Measurements from ENCODE around the gene ZNF688. TPM values are rescaled to one million over a fixed set of nuclear protein-coding genes. Genes with fewer than 3 reads are reported as not detected.

Gene ZNF688
- total and polyA plus RNA-seq, 2 of the 13 experiments (the other 11 are each of a cell fraction or from before 2014, with no cell fraction given): 2.4 to 5.4 TPM

DNA sequence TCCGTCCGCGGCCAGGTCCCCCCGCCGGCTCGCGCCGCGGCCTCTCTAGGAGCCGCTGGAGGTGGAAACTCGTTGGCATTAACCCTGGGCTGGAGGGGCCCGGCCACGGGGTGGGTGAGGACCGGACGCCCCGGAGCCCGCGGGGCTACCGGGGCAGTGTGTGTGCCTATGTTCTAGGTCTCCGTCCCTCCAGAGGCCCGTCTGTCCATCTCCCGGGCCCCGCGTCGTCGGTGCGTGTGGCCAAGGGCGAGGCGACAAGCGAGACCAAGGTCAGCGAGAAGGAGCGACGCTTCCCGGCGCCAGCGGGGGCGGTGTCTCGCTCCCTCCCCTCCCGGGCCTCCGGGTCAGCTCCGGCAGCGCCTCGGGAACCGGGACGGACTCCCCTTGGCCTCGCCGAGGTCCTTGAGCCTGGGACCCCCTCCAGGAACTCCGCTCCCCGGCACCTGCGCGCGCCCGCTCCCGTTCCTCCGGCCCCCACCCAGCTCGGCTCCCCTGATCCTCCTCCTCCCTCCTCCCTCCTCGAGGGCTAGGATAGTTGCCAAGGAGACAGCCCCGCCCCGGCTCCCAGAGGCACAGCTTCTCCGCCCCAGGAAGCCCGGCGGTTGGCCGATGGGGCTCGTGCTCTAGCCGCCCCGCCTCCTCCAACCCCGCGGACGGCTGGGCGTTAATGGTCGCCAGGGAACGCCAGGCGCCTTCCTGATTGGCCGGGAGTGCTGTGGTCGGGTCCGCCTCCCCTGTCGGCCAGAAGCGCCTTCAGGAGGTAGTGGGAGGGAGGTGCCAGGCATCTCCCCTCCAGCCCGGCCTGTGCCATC, 44.5 kb downstream of the ZNF688 start (continued):
- TF ChIP-seq ZC3H4 (CRISPR knock-in tag; IDR thresholded peaks at IDR 0.05; ENCODE audit: borderline replicate concordance) (0 out of 2 replicates have a peak, but pooled peaks have one; percentile 12), HMG20B (CRISPR knock-in tag; conservative IDR thresholded peaks at IDR 0.05) (0 out of 2 replicates have a peak, but pooled peaks have one; percentile 20), CEBPG (CRISPR knock-in tag; IDR thresholded peaks at IDR 0.05) (no peak), TBX2 (CRISPR knock-in tag; IDR thresholded peaks at IDR 0.05; ENCODE audit: borderline replicate concordance) (peak; percentile 48; the same call in 1 of the 2 replicates), ZNF335 (CRISPR knock-in tag; IDR thresholded peaks at IDR 0.05) (no peak), ZSCAN12 (CRISPR knock-in tag; IDR thresholded peaks at IDR 0.05) (no peak; the same call in 1 of the 2 replicates), HDAC2 (CRISPR knock-in tag; IDR thresholded peaks at IDR 0.05) (peak; percentile 16; the same call in 1 of the 2 replicates), MLX (CRISPR knock-in tag; IDR thresholded peaks at IDR 0.05) (no peak; the same call in 1 of the 2 replicates), FOXO1 (CRISPR knock-in tag; IDR thresholded peaks at IDR 0.05) (peak; percentile 15; the same call in 1 of the 2 replicates), ZSCAN20 (CRISPR knock-in tag; IDR thresholded peaks at IDR 0.05; ENCODE audit: borderline replicate concordance) (0 out of 2 replicates have a peak, but pooled peaks have one; percentile 45), TAF1 (CRISPR knock-in tag; IDR thresholded peaks at IDR 0.05) (peak; percentile 71), ZNF878 (CRISPR knock-in tag; IDR thresholded peaks at IDR 0.05) (no peak), YY1 (IDR thresholded peaks at IDR 0.05; ENCODE audit: insufficient read depth, insufficient replicate concordance, low read depth, low read length) (peak; percentile 81), ZNF354B (CRISPR knock-in tag; IDR thresholded peaks at IDR 0.05) (no peak), MIXL1 (CRISPR knock-in tag; IDR thresholded peaks at IDR 0.05) (peak; percentile 53; the same call in 1 of the 2 replicates), ZNF607 (CRISPR knock-in tag; IDR thresholded peaks at IDR 0.05; ENCODE audit: borderline replicate concordance) (peak; percentile 83; the same call in 1 of the 2 replicates), HNF4G (IDR thresholded peaks at IDR 0.05; ENCODE audit: borderline replicate concordance, low read depth, low read length) (no peak), HNF4G (CRISPR knock-in tag; IDR thresholded peaks at IDR 0.05; ENCODE audit: borderline replicate concordance, low read depth) (peak; percentile 5; the same call in 1 of the 2 replicates), ZNF792 (CRISPR knock-in tag; IDR thresholded peaks at IDR 0.05) (peak; percentile 46; the same call in 1 of the 2 replicates), ZNF670 (CRISPR knock-in tag; IDR thresholded peaks at IDR 0.05; ENCODE audit: borderline replicate concordance) (no peak), ZNF326 (CRISPR knock-in tag; IDR thresholded peaks at IDR 0.05; ENCODE audit: borderline replicate concordance) (no peak; the same call in 1 of the 2 replicates), ZNF776 (CRISPR knock-in tag; IDR thresholded peaks at IDR 0.05) (no peak; the same call in 1 of the 2 replicates), ZNF839 (CRISPR knock-in tag; IDR thresholded peaks at IDR 0.05; ENCODE audit: borderline replicate concordance) (0 out of 2 replicates have a peak, but pooled peaks have one; percentile 70), PHF21A (CRISPR knock-in tag; IDR thresholded peaks at IDR 0.05) (peak; percentile 49; the same call in 1 of the 2 replicates)
- TF ChIP-seq, protein P1, sequence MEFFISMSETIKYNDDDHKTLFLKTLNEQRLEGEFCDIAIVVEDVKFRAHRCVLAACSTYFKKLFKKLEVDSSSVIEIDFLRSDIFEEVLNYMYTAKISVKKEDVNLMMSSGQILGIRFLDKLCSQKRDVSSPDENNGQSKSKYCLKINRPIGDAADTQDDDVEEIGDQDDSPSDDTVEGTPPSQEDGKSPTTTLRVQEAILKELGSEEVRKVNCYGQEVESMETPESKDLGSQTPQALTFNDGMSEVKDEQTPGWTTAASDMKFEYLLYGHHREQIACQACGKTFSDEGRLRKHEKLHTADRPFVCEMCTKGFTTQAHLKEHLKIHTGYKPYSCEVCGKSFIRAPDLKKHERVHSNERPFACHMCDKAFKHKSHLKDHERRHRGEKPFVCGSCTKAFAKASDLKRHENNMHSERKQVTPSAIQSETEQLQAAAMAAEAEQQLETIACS (CRISPR knock-in tag; IDR thresholded peaks at IDR 0.05): 0 out of 2 replicates have a peak, but pooled peaks have one; percentile 40
- TF ChIP-seq, protein P2, sequence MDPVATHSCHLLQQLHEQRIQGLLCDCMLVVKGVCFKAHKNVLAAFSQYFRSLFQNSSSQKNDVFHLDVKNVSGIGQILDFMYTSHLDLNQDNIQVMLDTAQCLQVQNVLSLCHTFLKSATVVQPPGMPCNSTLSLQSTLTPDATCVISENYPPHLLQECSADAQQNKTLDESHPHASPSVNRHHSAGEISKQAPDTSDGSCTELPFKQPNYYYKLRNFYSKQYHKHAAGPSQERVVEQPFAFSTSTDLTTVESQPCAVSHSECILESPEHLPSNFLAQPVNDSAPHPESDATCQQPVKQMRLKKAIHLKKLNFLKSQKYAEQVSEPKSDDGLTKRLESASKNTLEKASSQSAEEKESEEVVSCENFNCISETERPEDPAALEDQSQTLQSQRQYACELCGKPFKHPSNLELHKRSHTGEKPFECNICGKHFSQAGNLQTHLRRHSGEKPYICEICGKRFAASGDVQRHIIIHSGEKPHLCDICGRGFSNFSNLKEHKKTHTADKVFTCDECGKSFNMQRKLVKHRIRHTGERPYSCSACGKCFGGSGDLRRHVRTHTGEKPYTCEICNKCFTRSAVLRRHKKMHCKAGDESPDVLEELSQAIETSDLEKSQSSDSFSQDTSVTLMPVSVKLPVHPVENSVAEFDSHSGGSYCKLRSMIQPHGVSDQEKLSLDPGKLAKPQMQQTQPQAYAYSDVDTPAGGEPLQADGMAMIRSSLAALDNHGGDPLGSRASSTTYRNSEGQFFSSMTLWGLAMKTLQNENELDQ (CRISPR knock-in tag; IDR thresholded peaks at IDR 0.05; ENCODE audit: borderline replicate concordance): no peak

All from HepG2 (cell line).